ENCODE measurements around the gene KIAA0753.

KIAA0753 gene

DNA sequence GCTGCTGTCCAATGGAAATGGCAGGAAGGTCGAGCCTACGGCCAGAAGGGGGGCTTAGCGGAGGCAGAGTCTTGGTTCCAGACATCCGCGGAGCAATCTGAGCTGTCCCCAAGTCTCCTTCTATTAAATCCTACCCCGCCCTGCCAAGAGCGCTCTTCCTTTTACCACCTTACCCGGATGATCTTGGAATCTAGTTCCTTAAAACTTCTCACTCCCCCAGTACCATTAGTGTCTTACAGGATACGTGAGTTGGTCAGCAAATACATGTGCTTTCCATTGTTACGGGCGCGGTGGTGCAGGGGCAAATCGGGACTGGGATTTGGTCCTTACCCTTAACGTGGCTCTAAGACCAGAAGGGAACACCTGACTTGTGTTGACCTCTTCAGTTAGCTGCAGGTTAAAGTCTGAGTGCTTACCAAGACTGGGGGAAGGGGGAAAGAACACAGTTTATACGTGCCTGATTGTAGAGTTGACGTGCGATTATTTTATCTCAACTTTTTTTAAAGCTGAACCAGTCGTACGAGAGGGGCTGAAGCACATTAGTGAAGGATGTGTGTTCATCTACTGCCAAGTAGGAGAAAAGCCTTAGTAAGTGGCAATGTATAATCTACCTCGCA is 844 bp upstream of the KIAA0753 start:
- DNase-seq (ENCODE audit: low read depth): no peak

DNA sequence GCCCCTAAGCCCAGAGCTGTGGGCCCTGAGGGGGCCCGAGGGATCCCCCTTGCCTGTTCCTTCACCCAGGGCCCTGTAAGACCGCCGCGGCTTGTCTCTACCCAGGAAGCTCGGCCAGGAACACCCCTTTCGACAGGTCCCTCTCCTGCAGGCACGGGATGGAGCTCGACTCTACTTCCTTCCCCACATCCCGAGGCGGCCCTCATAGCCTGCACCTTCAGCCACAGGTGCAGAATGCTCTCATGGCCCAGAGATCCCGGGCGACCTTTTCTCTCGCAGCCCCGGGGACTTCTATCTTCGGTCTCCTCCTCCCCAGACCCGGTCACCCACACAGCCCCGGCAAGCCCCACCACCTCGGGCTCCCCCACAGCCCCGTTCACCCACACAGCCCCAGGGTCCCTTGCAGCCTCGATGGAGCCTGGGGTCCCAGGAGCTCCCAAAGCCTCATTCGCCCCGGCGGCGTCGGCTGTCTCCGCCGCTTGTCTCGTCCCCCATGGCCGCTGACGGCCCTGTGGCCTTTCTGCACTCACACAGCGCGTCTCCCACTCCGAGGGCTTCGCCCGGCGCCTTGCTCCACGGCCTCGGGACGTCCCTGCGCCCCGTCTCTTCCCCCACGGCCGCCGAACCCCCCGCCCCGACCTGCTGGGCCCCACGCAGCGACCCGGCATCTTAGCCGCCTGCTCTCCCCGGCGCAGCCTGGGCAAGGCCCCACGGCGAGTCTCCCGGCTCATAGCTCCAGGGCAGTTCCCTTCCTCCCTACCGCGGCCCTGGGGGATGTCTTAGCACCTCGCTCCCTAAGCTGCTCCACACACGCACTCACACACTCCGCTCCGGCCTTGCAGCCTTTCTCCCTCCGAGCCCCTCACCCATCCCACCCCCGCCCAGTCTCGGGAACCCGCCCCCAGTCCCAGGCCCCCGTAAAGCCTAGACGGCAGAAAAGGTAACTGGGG is 650 bp downstream of the KIAA0753 start:
- no peak for DNase-seq (ENCODE audit: low read depth)

GRCh38 chr17:6639014-6639585 is 1.4 kb downstream of the KIAA0753 start:
- no peak for DNase-seq (ENCODE audit: low read depth)

- no peak for DNase-seq (ENCODE audit: low read depth)
Observed at GRCh38 chr17:6638046-6638908, 2.2 kb downstream of the KIAA0753 start.

DNA sequence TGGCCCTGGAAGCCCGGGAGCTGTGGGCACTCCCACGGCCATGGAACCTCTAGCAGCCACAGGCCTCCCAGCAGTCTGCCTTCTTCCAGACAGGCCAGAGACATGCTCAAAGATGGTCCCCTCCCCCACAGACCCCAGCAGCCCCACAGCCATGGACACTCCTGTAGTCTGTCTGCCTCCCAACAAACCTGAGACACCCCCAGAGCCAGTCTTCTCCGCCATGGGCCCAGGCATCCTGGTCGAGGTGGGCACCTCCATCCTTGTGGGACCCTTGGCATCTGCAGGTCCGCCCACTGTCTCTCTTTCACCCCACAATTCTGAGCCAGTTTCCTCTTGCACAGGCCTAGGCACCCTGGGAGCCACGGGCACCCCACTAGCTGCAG is 3.1 kb downstream of the KIAA0753 start:
- DNase-seq (ENCODE audit: low read depth): no peak

DNA sequence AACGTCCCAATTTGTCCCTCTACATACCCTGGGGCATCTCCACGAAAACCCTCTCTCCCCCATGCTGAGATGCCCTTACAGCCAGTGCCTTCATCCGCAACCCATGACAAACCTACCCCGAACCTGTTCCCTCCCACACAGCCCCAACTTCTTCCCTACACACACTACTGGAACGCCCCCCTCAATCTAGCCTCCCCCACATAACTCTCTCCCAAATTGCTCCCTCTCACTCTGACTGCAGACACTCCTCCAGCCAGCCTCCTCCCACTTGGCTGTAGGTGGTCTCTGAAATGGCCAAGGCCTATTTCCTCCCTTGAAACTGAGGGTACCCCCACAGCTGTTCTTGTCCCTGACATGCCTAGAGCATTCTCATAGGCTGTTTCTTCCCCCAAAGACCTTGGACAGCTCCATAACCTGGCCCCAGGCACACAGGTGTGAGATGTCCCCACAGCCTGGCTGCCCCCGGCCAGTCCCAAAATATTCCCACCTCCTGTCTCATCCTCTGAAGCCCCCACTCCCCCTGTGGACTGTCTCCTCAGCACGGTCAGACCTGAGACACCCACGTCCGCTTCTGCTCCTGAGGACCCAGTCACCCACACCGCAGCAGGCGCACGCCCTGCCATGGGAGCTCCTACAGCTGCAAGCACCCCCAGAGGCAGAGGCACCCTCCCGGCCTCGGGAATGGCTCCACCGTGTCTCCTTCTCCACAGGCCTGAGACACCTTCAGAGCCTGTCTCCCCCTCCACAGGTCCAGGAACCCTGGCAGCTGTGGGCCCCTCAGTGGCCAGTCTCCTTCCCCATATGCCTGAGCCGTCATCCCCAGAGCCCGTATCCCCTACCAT is 3.7 kb downstream of the KIAA0753 start:
- DNase-seq (ENCODE audit: low read depth): no peak

- no peak for DNase-seq (ENCODE audit: low read depth)
Observed at GRCh38 chr17:6636105-6636504, 4.4 kb downstream of the KIAA0753 start.

DNA sequence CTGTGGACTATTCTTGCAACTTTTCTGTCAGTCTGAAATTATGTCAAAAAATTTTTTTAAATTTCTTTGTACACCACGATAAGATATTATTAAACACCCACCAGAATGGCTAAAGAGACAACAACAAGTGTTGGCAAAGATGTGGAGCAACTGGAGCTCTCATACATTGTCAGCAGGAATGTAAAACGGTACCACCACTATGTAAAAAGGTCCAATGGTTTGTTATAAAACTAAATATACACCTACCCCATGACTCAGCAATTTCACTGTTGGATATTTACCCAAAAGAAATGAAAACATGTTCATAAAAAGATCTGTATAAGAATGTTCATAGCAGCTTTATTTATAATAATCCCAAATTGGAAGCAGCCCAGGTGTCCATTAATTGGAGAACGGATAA is 7.2 kb downstream of the KIAA0753 start:
- no peak for DNase-seq (ENCODE audit: low read depth)

DNA sequence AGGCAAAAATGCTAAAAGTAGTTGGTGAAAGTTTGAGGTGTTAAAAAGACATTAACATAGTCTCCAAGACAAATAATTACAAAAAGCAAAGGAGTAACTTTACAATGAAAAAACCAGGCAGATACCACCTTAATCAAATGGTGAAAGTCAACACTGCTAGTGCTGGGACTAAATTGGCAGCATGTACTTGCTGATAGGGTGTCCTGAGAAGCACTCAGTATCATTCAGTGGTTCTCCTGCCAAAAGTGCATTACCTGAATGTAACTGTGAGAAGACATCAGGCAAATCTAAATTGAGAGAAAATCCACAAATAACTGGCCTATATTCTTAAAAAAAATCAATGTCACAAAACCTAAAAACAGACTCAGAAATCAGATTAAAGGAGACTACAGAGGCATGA is 8.0 kb downstream of the KIAA0753 start:
- no peak for DNase-seq (ENCODE audit: low read depth)

GRCh38 chr17:6630390-6630789 is 10.1 kb downstream of the KIAA0753 start:
- no peak for DNase-seq (ENCODE audit: low read depth)

DNA sequence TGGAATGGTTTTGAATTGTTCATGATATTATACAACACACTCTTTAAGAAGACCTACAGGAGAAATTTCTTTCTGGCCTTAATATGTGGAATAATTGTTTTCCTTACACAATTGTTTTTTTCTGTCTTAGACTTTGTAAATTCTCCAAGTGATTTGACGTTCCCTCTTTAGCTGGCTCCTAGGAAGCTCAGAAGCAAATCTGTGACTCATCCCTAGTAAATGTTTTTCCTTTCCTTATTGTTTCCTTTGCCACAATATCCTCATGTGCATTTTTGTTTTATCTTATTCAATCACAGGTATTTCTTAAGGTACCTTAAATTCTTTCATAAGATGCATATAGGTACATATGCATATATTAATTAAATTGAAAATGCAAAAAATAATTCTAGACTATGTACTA is 13.5 kb downstream of the KIAA0753 start:
- no peak for DNase-seq (ENCODE audit: low read depth)

GRCh38 chr17:6626616-6627015 is 13.9 kb downstream of the KIAA0753 start:
- DNase-seq (ENCODE audit: low read depth): no peak

GRCh38 chr17:6623941-6624340 is 16.6 kb downstream of the KIAA0753 start:
- DNase-seq (ENCODE audit: low read depth): no peak

GRCh38 chr17:6611231-6611630 is 29.3 kb downstream of the KIAA0753 start:
- no peak for DNase-seq (ENCODE audit: low read depth)

DNA sequence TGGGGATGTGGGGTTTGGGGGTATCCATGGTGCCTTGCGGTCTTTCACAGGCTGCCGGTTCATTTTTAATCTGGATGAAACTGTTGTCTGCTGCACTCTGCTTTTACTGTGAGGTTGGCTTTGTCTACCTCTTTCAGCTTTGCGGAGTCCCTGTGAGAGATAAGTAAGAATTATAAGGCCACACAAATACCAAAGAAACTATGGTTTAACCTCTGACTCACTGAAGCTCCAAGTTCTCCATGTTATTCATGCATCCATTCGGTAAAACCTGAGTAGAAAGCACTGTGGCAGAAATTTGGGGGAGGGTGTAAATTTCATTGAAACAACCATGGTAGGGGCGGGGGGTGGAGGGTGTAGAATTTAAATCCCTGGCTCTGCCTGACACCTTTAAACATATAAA is 30.5 kb downstream of the KIAA0753 start:
- no peak for DNase-seq (ENCODE audit: low read depth)

GRCh38 chr17:6608321-6608720 is 32.2 kb downstream of the KIAA0753 start:
- no peak for DNase-seq (ENCODE audit: low read depth)

GRCh38 chr17:6605142-6605541 is 35.4 kb downstream of the KIAA0753 start:
- DNase-seq (ENCODE audit: low read depth): no peak

GRCh38 chr17:6603744-6604325 is 36.7 kb downstream of the KIAA0753 start:
- DNase-seq (ENCODE audit: low read depth): no peak

GRCh38 chr17:6602141-6602540 is 38.4 kb downstream of the KIAA0753 start:
- DNase-seq (ENCODE audit: low read depth): no peak

GRCh38 chr17:6599364-6599763 is 41.1 kb downstream of the KIAA0753 start:
- no peak for DNase-seq (ENCODE audit: low read depth)

DNA sequence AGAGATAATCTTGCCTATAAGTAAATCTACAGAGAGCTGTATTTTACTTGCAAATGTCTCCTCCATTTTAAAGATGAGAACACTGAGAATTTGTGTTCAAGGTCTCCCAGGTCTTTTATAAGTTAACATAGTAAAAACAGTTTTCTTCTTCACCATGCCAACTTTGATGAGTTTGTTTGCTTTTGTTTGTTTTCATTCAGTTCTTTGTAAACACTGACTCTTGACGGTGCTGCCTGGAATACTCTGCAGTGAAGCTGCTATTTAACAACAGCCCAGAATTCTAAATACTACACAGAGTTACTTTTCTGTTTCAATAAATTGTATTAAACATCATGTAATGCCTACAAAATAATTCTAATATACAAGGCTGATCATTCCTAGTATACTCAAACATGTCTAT is 42.8 kb downstream of the KIAA0753 start:
- no peak for DNase-seq (ENCODE audit: low read depth)

Measured in stimulated activated CD8-positive, alpha-beta memory T cell treated with anti-CD3 and anti-CD28 coated beads, Interleukin-4, amount 100 ng/mL, for 24 hours (primary cell).